HCT116 (cell line): ENCODE results near the gene PLK1. TPM values are rescaled to one million over a fixed set of nuclear protein-coding genes. Genes with fewer than 3 reads are reported as not detected.

Source experiments
- ATAC-seq: fragments of 200-7000 bp; cut with Tn5 transposase; 2 replicates; pipeline ENCODE4 v1.9.1; 2020; ENCODE audit warnings: mild to moderate bottlenecking, moderate library complexity
- BruUV-seq: library from RNA; stranded (reverse); fragments of 400-500 nt; replicated peaks from 2 replicates; lab custom pipeline; 2021; lab: Mats Ljungman, UMichigan
- CTCF ChIA-PET: fragments of 300-600 bp; sonication (Branson Sonifier 250); formaldehyde crosslinking; loops from one replicate; lab custom pipeline; 2021; ENCODE audit warnings: antibody characterized with exemption; lab: Charles Lee
- POLR2A ChIA-PET: fragments of 300-600, 350-600 bp; sonication (Branson Sonifier 250); formaldehyde crosslinking; loops from one replicate; lab custom pipeline; 2021; ENCODE audit warnings: antibody characterized with exemption; lab: Charles Lee
- RAD21 ChIA-PET, 2 experiments: fragments of 300-600 bp; sonication (Branson Sonifier 250); formaldehyde crosslinking; loops; one replicate each; lab custom pipeline; 2023; ENCODE audit warnings: low total read pairs in 2 of 2; ENCODE audit not compliant: uncharacterized antibody in 2 of 2, unreplicated experiment in 2 of 2, low non-redundant PET in 1 of 2; lab: Charles Lee
- DNase-seq: peaks from one replicate; pipeline ENCODE4 v3.0.0-alpha.2; 2010; ENCODE audit warnings: low read depth, low spot score
- H2AFZ ChIP-seq: fragments of 200-600 bp; shearing (Covaris generic), sonication (generic); 2 replicates; pipeline ENCODE4 v1.6.1; 2017; ENCODE audit warnings: low read depth, mixed run types, mixed read lengths, antibody characterized with exemption, low read length; ENCODE audit not compliant: poor library complexity, severe bottlenecking
- H3K27ac ChIP-seq: 2 replicates; pipeline ENCODE4 v1.5.1; 2012; ENCODE audit warnings: low read depth, low read length
- H3K27me3 ChIP-seq: fragments of 200-600 bp; sonication (generic); 2 replicates; pipeline ENCODE4 v1.6.1; 2016; ENCODE audit warnings: mixed run types, low read length, mixed read lengths; ENCODE audit not compliant: insufficient read depth
- H3K36me3 ChIP-seq, 2 experiments: fragments of 200-500 bp in 1 of 2; fragments of 200-600 bp in 1 of 2; sonication (Bioruptor generic) in 1 of 2; sonication (generic) in 1 of 2; 2 replicates each; pipeline versions ENCODE4 v1.5.1 to v1.6.1; 2014 to 2016; ENCODE audit warnings: low read length in 2 of 2, inconsistent platforms in 1 of 2, mixed read lengths in 1 of 2, mixed run types in 1 of 2; ENCODE audit not compliant: insufficient read depth in 2 of 2, control insufficient read depth in 1 of 2
- H3K4me1 ChIP-seq, 2 experiments: fragments of 200-600 bp in 1 of 2; sonication (generic) in 1 of 2; 2 replicates each; pipeline versions ENCODE4 v1.5.1 to v1.6.1; 2012 to 2017; ENCODE audit warnings: low read length in 2 of 2, inconsistent platforms in 1 of 2, mild to moderate bottlenecking in 1 of 2, mixed read lengths in 1 of 2, mixed run types in 1 of 2, moderate library complexity in 1 of 2; ENCODE audit not compliant: insufficient read depth in 2 of 2, control insufficient read depth in 1 of 2
- H3K4me2 ChIP-seq: fragments of 200-600 bp; sonication (generic); 2 replicates; pipeline ENCODE4 v1.6.1; 2017; ENCODE audit warnings: mixed run types, low read length, mixed read lengths
- H3K4me3 ChIP-seq, 2 experiments: fragments of 200-600 bp in 1 of 2; sonication (generic) in 1 of 2; replicated peaks in 1 of 2; 2 replicates each; pipeline ENCODE4 v1.5.1; 2011 to 2016; ENCODE audit warnings: low read length in 2 of 2, control low read depth in 1 of 2, low read depth in 1 of 2, mild to moderate bottlenecking in 1 of 2, mixed read lengths in 1 of 2, mixed run types in 1 of 2
- H3K79me2 ChIP-seq: fragments of 200-600 bp; sonication (generic); 2 replicates; pipeline ENCODE4 v1.6.1; 2017; ENCODE audit warnings: mild to moderate bottlenecking, mixed run types, low read length, moderate library complexity, mixed read lengths; ENCODE audit not compliant: insufficient read depth
- H3K9ac ChIP-seq: fragments of 200-600 bp; sonication (generic); 2 replicates; pipeline ENCODE4 v1.6.1; 2016; ENCODE audit warnings: low read length, mixed read lengths
- H3K9me2 ChIP-seq: fragments of 200-600 bp; sonication (generic), shearing (Covaris generic); 2 replicates; pipeline ENCODE4 v1.6.1; 2017; ENCODE audit warnings: mixed run types, mild to moderate bottlenecking, moderate library complexity; ENCODE audit not compliant: insufficient read depth
- H3K9me3 ChIP-seq, 2 experiments: fragments of 200-500 bp in 1 of 2; fragments of 200-600 bp in 1 of 2; sonication (Bioruptor generic) in 1 of 2; sonication (generic) in 1 of 2; 2 replicates each; pipeline ENCODE4 v1.6.1; 2014 to 2017; ENCODE audit warnings: low read length in 2 of 2, mixed read lengths in 2 of 2, inconsistent platforms in 1 of 2, low read depth in 1 of 2, mild to moderate bottlenecking in 1 of 2, mixed run types in 1 of 2, moderate library complexity in 1 of 2; ENCODE audit not compliant: control insufficient read depth in 1 of 2, insufficient read depth in 1 of 2
- H4K20me1 ChIP-seq: fragments of 200-600 bp; sonication (generic), shearing (Covaris generic); 2 replicates; pipeline ENCODE4 v1.6.1; 2017; ENCODE audit warnings: mixed run types, mild to moderate bottlenecking, moderate library complexity; ENCODE audit not compliant: insufficient read depth
- EZH2 ChIP-seq: fragments of 200-600 bp; sonication (generic); IDR thresholded peaks from 2 replicates; pipeline ENCODE4 v1.6.1; 2017; ENCODE audit warnings: antibody characterized with exemption, mixed run types
- EZH2phosphoT487 ChIP-seq: fragments of 200-600 bp; IDR thresholded peaks from 2 replicates; pipeline ENCODE4 v1.6.1; 2018; ENCODE audit warnings: antibody characterized with exemption, borderline replicate concordance
- JUND ChIP-seq: IDR thresholded peaks from 2 replicates; pipeline ENCODE4 v1.6.1; 2012
- POLR2AphosphoS5 ChIP-seq: IDR thresholded peaks from 2 replicates; pipeline ENCODE4 v1.6.1; 2011; ENCODE audit warnings: mild to moderate bottlenecking, low read depth, low read length, moderate library complexity
- RAD21 ChIP-seq: IDR thresholded peaks from 2 replicates; pipeline ENCODE4 v1.6.1; 2012; ENCODE audit warnings: low read depth, mild to moderate bottlenecking
- REST ChIP-seq: IDR thresholded peaks from 2 replicates; pipeline ENCODE4 v1.6.1; 2012; ENCODE audit warnings: low read depth
- SP1 ChIP-seq: IDR thresholded peaks from 2 replicates; pipeline ENCODE4 v1.6.1; 2012; ENCODE audit warnings: low read depth
- SRF ChIP-seq: IDR thresholded peaks from 2 replicates; pipeline ENCODE4 v1.6.1; 2012; ENCODE audit warnings: low read depth
- TCF7L2 ChIP-seq: IDR thresholded peaks from 2 replicates; pipeline ENCODE4 v1.7.0; 2011; ENCODE audit warnings: borderline replicate concordance, inconsistent platforms; ENCODE audit not compliant: insufficient read depth, insufficient read length; ENCODE audit errors: extremely low read depth
- ZNF274 ChIP-seq: fragments of 200-500 bp; sonication (Bioruptor generic); IDR thresholded peaks from 2 replicates; pipeline ENCODE4 v1.6.1; 2014; ENCODE audit warnings: mild to moderate bottlenecking, low read depth, low read length, inconsistent platforms
- intact Hi-C: fragments of 100-400 bp; cut with micrococcal nuclease; formaldehyde crosslinking; loops from 2 replicates; pipeline ENCODE4 v1.10.0; 2022
- total RNA-seq: library from RNA; stranded (reverse); gene quantifications from one replicate; pipeline ENCODE4 v1.2.1, GENCODE V29; 2021; ENCODE audit not compliant: unreplicated experiment
- TF ChIP-seq, protein P1 (sequence below): IDR thresholded peaks from 2 replicates; pipeline ENCODE4 v1.6.1; 2012
- TF ChIP-seq, protein P2 (sequence below): IDR thresholded peaks from 2 replicates; pipeline ENCODE4 v1.6.1; 2011; ENCODE audit warnings: mild to moderate bottlenecking, low read length, moderate library complexity; ENCODE audit not compliant: insufficient replicate concordance; ENCODE audit errors: extremely low read depth

PLK1 gene
- total RNA-seq, 1 experiment from 2014 or later = 144 TPM

- DNase-seq = no peak
- intact Hi-C loops = no loop called here
- H3K4me3 ChIP-seq = no peak overlapping the region
- H3K36me3 ChIP-seq = no peaks in the 10 kb centered on the region
- no peaks in the 10 kb centered on the region for H3K79me2 ChIP-seq
- no peak overlapping the region for H2AFZ ChIP-seq
- no peak overlapping the region for H3K27ac ChIP-seq
- no TSS peak for BruUV-seq
- H3K4me2 ChIP-seq = no peak overlapping the region
- TF ChIP-seq POLR2AphosphoS5 (no peak), JUND (no peak), TCF7L2 (no peak), SP1 (no peak)
- ChIA-PET CTCF (interaction anchor here (2.1 kb wide), 1 partner anchor 31 kb away, joined by 9 read pairs; the partner anchor contains the start of gene PLK1), RAD21 (no interaction called here), POLR2A (no interaction called here)
- no peak overlapping the region for H3K9ac ChIP-seq
- no peaks in the 10 kb centered on the region for H3K9me3 ChIP-seq
- H3K4me1 ChIP-seq = no peaks in the 10 kb centered on the region
- H4K20me1 ChIP-seq = no peaks in the 10 kb centered on the region
- no peaks in the 10 kb centered on the region for H3K27me3 ChIP-seq
- no peaks in the 10 kb centered on the region for H3K9me2 ChIP-seq
- no peak for ATAC-seq
These were observed 30.8 kb downstream of the PLK1 start for GRCh38 chr16:23709536-23709935.

- CTCF ChIA-PET = interaction anchor here (2.1 kb wide), 1 partner anchor 32 kb away, joined by 9 read pairs; the partner anchor contains the start of gene PLK1
- POLR2A ChIA-PET = no interaction called here
- TF ChIP-seq EZH2 (no peak), EZH2phosphoT487 (no peak), RAD21 (peak; percentile 58), JUND (no peak), SRF (no peak), TCF7L2 (no peak), REST (no peak), ZNF274 (no peak), SP1 (no peak)
- TF ChIP-seq, protein P1, sequence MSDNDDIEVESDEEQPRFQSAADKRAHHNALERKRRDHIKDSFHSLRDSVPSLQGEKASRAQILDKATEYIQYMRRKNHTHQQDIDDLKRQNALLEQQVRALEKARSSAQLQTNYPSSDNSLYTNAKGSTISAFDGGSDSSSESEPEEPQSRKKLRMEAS = no peak
- TF ChIP-seq, protein P2, sequence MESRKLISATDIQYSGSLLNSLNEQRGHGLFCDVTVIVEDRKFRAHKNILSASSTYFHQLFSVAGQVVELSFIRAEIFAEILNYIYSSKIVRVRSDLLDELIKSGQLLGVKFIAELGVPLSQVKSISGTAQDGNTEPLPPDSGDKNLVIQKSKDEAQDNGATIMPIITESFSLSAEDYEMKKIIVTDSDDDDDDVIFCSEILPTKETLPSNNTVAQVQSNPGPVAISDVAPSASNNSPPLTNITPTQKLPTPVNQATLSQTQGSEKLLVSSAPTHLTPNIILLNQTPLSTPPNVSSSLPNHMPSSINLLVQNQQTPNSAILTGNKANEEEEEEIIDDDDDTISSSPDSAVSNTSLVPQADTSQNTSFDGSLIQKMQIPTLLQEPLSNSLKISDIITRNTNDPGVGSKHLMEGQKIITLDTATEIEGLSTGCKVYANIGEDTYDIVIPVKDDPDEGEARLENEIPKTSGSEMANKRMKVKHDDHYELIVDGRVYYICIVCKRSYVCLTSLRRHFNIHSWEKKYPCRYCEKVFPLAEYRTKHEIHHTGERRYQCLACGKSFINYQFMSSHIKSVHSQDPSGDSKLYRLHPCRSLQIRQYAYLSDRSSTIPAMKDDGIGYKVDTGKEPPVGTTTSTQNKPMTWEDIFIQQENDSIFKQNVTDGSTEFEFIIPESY = no peak
These were observed 31.3 kb downstream of the PLK1 start for GRCh38 chr16:23710008-23710407.

More at GRCh38 chr16:23710008-23710407, 31.3 kb downstream of the PLK1 start:
- ATAC-seq (peak; percentile 72), DNase-seq (no peak)
- H3K4me3 ChIP-seq = no peak overlapping the region
- no peak overlapping the region for H3K4me2 ChIP-seq
- no peaks in the 10 kb centered on the region for H3K9me2 ChIP-seq
- H3K9ac ChIP-seq = no peak overlapping the region
- no peaks in the 10 kb centered on the region for H3K79me2 ChIP-seq
- no peaks in the 10 kb centered on the region for H4K20me1 ChIP-seq
- no peaks in the 10 kb centered on the region for H3K36me3 ChIP-seq
- H3K27me3 ChIP-seq = no peaks in the 10 kb centered on the region
- H3K27ac ChIP-seq = no peak overlapping the region
- RAD21 ChIA-PET = no interaction called here
- no TSS peak for BruUV-seq
- no peak overlapping the region for H2AFZ ChIP-seq
- intact Hi-C loops = no loop called here
- no peaks in the 10 kb centered on the region for H3K9me3 ChIP-seq
- H3K4me1 ChIP-seq = no peaks in the 10 kb centered on the region
